ENCODE results near the gene EZR. TPM values are rescaled to one million over a fixed set of nuclear protein-coding genes. Genes with fewer than 3 reads are reported as not detected.

The EZR gene
- 161 and 176 TPM in 2 replicates for total RNA-seq

DNA sequence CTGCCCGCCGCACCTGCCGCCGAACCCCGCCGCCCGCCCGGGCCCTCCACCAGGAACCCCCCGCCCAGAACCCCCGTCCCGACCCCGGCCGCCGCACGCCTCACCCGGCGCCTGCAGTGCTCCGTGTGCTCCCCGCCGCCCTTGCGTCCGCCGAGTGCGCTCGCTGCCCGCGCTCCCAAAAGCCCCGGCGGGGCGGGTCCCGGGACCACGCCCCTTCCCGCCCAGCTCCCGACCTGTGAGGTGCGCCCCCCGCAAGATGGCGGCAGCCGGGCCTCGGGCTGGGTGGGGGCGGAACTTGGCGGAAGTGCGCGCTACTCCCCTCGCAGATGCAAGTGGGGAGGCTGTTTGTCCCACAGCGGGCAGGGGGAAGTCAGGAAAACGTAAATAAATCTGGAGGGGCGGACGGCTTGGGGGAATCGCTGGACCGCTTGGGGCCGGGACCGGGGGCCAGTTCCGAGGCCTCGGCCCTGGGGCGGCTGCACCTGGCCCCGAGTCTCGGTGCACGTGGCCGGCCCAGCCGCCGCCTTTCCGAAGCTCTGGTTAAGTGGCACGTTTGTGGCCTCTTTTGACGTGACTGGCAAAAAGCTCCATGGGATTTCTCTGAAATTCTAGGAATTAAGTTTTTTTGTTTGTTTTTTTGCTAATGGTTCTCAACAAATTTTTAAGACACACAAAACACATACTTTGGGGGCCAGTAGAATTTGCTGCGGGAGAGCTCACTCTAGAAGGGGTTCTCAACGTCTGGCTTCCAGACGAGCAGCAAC, at the start of gene EZR:
TSS of gene EZR (minus strand) at position 156 of the 764 bp plus-strand sequence. CDS start 1,275 bp downstream, outside the sequence.

Other genes with a start within 250 kb of the EZR start
- gene DYNLT1, start 174.6 kb downstream of the EZR start, total RNA-seq, result 99.3 and 111 TPM in 2 replicates
- gene SYTL3, start 169.3 kb downstream of the EZR start, total RNA-seq, result 2.9 and 3.6 TPM in 2 replicates
- gene RSPH3, start 180.8 kb upstream of the EZR start, total RNA-seq, result 2.9 and 8.2 TPM in 2 replicates
- not detected in 2 replicates for gene TAGAP, start 225.6 kb upstream of the EZR start, total RNA-seq

Measured in mesangial cell (primary cell).